MM.1S (cell line): ENCODE data around the gene PLEKHM3.

Experiments
- DNase-seq: peaks from one replicate; pipeline ENCODE4 v3.0.0-alpha.2; 2015
- H2AFZ ChIP-seq: fragments of 300-600 bp; sonication (generic); 2 replicates; pipeline ENCODE4 v1.6.0; 2016; ENCODE audit warnings: antibody characterized with exemption, low read length
- H3F3A ChIP-seq: fragments of 300-600 bp; sonication (generic); 2 replicates; pipeline ENCODE4 v1.6.1; 2016; ENCODE audit warnings: mild to moderate bottlenecking, antibody characterized with exemption, low read length, moderate library complexity, mixed read lengths; ENCODE audit not compliant: insufficient read depth
- H3K27ac ChIP-seq: fragments of 300-600 bp; sonication (generic); 2 replicates; pipeline ENCODE4 v1.5.1; 2016; ENCODE audit warnings: mild to moderate bottlenecking, low read length
- H3K27me3 ChIP-seq: fragments of 300-600 bp; sonication (generic); replicated peaks from 2 replicates; pipeline ENCODE4 v1.6.0; 2016; ENCODE audit warnings: low read length; ENCODE audit not compliant: insufficient read depth
- H3K36me3 ChIP-seq: fragments of 300-600 bp; sonication (generic); replicated peaks from 2 replicates; pipeline ENCODE4 v1.6.1; 2016; ENCODE audit warnings: mild to moderate bottlenecking, low read length, mixed read lengths; ENCODE audit not compliant: insufficient read depth
- H3K4me1 ChIP-seq: fragments of 300-600 bp; sonication (generic); 2 replicates; pipeline ENCODE4 v1.6.1; 2016; ENCODE audit warnings: low read length, mixed read lengths
- H3K4me2 ChIP-seq: fragments of 300-600 bp; sonication (generic); 2 replicates; pipeline ENCODE4 v1.6.0; 2016; ENCODE audit warnings: low read depth, low read length
- H3K4me3 ChIP-seq: fragments of 300-600 bp; sonication (generic); 2 replicates; pipeline ENCODE4 v1.5.1; 2016; ENCODE audit warnings: low read length, mixed read lengths
- H3K79me2 ChIP-seq: fragments of 300-600 bp; sonication (generic); 2 replicates; pipeline ENCODE4 v1.6.1; 2016; ENCODE audit warnings: mixed run types, low read length, mixed read lengths
- H3K9ac ChIP-seq: fragments of 300-600 bp; sonication (generic); 2 replicates; pipeline ENCODE4 v1.6.1; 2016; ENCODE audit warnings: low read length, mixed read lengths
- H3K9me2 ChIP-seq: fragments of 300-600 bp; sonication (generic); replicated peaks from 2 replicates; pipeline ENCODE4 v1.6.1; 2016; ENCODE audit warnings: mild to moderate bottlenecking, low read length, mixed read lengths; ENCODE audit not compliant: insufficient read depth
- H3K9me3 ChIP-seq: fragments of 300-600 bp; sonication (generic); replicated peaks from 2 replicates; pipeline ENCODE4 v1.6.1; 2016; ENCODE audit warnings: mild to moderate bottlenecking, low read length, mixed read lengths; ENCODE audit not compliant: insufficient read depth
- H4K20me1 ChIP-seq: fragments of 300-600 bp; sonication (generic); 2 replicates; pipeline ENCODE4 v1.6.1; 2016; ENCODE audit warnings: mild to moderate bottlenecking, low read length, moderate library complexity, mixed read lengths; ENCODE audit not compliant: insufficient read depth
- CTCF ChIP-seq: fragments of 300-600 bp; sonication (generic); IDR thresholded peaks from 2 replicates; pipeline ENCODE4 v1.5.1; 2016; ENCODE audit warnings: antibody characterized with exemption, low read length, mixed read lengths
- EZH2 ChIP-seq: fragments of 300-600 bp; sonication (generic); optimal IDR thresholded peaks from 2 replicates; pipeline ENCODE3; 2017; ENCODE audit warnings: low read depth, mild to moderate bottlenecking, antibody characterized with exemption, low read length, mixed read lengths
- EZH2phosphoT487 ChIP-seq: fragments of 300-600 bp; sonication (generic); IDR thresholded peaks from 2 replicates; pipeline ENCODE4 v1.6.1; 2018; ENCODE audit warnings: antibody characterized with exemption, low read length

PLEKHM3 gene

GRCh38 chr2:207902821-207903220 is 122.5 kb downstream of the PLEKHM3 start:
- Histone ChIP-seq H3K9ac (no peak overlapping the region), H3K4me3 (no peak overlapping the region), H3K9me2 (no peaks in the 10 kb centered on the region), H4K20me1 (no peaks in the 10 kb centered on the region), H3K79me2 (no peaks in the 10 kb centered on the region), H3K27ac (no peak overlapping the region), H3K36me3 (no peaks in the 10 kb centered on the region), H3K9me3 (no peaks in the 10 kb centered on the region), H2AFZ (no peak overlapping the region), H3F3A (no peaks in the 10 kb centered on the region), H3K4me2 (no peak overlapping the region), H3K4me1 (no peaks in the 10 kb centered on the region), H3K27me3 (no peaks in the 10 kb centered on the region)
- TF ChIP-seq EZH2phosphoT487 (no peak), EZH2 (no peak), CTCF (no peak)
- DNase-seq = no peak

- H3F3A ChIP-seq = no peaks in the 10 kb centered on the region
- H3K4me3 ChIP-seq = no peak overlapping the region
- H4K20me1 ChIP-seq = no peaks in the 10 kb centered on the region
- no peaks in the 10 kb centered on the region for H3K27me3 ChIP-seq
- no peak overlapping the region for H3K4me2 ChIP-seq
- H3K4me1 ChIP-seq = no peaks in the 10 kb centered on the region
- H3K27ac ChIP-seq = no peak overlapping the region
- H3K79me2 ChIP-seq = no peaks in the 10 kb centered on the region
- H3K9ac ChIP-seq = no peak overlapping the region
- DNase-seq = no peak
- H3K9me2 ChIP-seq = no peaks in the 10 kb centered on the region
- no peaks in the 10 kb centered on the region for H3K36me3 ChIP-seq
- H3K9me3 ChIP-seq = no peaks in the 10 kb centered on the region
- no peak for TF ChIP-seq EZH2
- no peak for TF ChIP-seq EZH2phosphoT487
- TF ChIP-seq CTCF = no peak
- no peak overlapping the region for H2AFZ ChIP-seq
Observed at GRCh38 chr2:207901829-207902228, 123.5 kb downstream of the PLEKHM3 start.

GRCh38 chr2:207901401-207901800 is 123.9 kb downstream of the PLEKHM3 start:
- Histone ChIP-seq H3K4me3 (no peak overlapping the region), H3K79me2 (no peaks in the 10 kb centered on the region), H3K4me1 (no peaks in the 10 kb centered on the region), H3K9ac (no peak overlapping the region), H2AFZ (no peak overlapping the region), H3K9me2 (no peaks in the 10 kb centered on the region), H3K9me3 (no peaks in the 10 kb centered on the region), H3K27ac (no peak overlapping the region), H3K36me3 (no peaks in the 10 kb centered on the region), H3K4me2 (no peak overlapping the region), H3F3A (no peaks in the 10 kb centered on the region), H3K27me3 (no peaks in the 10 kb centered on the region), H4K20me1 (no peaks in the 10 kb centered on the region)
- TF ChIP-seq EZH2phosphoT487 = no peak
- TF ChIP-seq CTCF = no peak
- TF ChIP-seq EZH2 = no peak
- no peak for DNase-seq
